CD4-positive, alpha-beta T cell treated with Interleukin-17A for 4 hours (primary cell): Measurements from ENCODE around the gene MED31.
"Not testable (repeated sequence)": the region's sequence is repeated elsewhere in the genome, so short reads cannot be mapped to it uniquely, and the experiment has no call there.

ENCODE experiments used
- DNase-seq: peaks from one replicate; pipeline ENCODE4 v3.0.0-alpha.2; 2020; ENCODE audit warnings: mixed read lengths

Gene MED31

DNA sequence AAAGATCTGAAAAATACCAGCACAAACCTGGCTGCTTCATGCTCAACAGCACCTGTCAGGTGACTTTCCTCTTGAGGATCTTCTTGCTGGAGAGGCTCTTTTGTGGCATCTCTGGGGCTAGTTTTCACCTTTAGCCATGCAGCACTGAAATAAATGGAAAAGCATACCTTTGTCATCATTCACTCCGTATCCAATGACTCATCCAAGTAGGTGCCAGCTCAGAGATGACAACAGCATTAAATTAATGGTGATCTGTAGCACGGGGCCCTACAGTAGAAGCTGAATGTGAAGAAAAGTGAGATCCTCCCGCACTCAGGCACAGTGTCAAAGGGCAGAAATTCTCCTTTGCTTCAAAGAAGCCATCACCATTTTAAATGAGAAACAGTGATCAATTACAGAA is 43.1 kb downstream of the MED31 start:
- no peak for DNase-seq

- DNase-seq, result no peak
Measured at GRCh38 chr17:6605142-6605541, 46.3 kb downstream of the MED31 start.

DNA sequence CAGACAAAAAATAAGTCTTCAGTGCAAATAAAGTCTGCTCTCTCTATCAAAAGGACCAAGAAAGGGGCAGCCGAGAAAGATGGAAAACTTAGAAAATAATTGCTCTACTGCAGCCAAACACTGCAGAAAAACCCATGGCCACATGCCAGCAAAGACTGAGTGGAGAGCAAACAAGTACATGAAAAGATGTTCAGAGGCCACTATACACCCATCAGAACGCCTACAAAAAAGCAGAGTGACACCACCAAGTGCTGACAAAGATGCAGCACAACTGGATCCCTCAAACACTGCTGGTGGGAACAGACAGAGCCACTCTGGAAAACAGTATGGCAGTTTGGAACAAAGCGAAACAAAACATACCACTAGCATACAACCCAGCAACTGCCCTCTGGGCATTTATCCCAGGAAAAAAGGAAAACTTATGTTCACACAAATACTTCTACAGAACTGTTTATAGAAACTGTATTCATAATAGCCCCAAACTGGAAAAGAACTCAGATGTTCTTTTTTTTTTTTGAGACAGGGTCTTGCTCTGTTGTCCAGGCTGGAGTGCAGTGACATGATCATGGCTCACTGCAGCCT is 47.6 kb downstream of the MED31 start:
- DNase-seq, result no peak

DNA sequence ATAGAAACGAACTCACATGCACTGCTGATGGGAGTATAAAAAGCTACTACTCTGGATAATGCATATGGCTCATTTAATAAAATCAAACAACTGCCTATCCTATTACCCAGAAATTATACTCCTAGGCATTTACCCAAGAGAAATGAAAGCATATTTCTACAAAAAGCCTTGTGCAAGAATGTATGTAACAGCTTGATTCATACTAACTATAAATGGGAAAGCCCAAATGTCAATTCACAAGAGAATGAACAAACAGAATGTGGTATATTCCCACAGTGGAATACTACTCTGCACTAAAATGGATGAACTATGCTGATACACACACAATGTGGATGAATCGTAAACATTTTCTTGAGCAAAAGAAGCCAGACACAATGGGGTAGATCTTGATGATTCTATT is 49.3 kb downstream of the MED31 start:
- no peak for DNase-seq

DNA sequence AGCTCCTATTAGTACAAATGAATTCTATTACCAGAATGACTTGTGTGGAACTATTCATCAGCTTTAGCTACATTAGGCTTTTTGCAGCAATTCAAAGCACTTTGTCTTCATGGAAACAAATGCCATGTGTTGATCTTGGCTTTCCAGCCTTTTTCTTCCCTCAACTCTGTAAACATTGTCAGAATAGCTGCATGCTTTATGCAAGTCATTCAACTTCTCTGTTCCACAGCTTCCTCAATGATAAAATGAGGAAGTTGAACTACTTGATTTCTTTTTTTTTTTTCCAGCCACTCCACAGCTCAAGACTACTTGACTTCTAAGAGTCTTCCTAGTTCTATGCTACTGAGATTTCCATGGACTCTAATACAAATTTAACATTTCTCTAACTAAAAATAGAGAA is 52.0 kb downstream of the MED31 start:
- no peak for DNase-seq

GRCh38 chr17:6597727-6598126 is 53.7 kb downstream of the MED31 start:
- DNase-seq, result no peak

DNA sequence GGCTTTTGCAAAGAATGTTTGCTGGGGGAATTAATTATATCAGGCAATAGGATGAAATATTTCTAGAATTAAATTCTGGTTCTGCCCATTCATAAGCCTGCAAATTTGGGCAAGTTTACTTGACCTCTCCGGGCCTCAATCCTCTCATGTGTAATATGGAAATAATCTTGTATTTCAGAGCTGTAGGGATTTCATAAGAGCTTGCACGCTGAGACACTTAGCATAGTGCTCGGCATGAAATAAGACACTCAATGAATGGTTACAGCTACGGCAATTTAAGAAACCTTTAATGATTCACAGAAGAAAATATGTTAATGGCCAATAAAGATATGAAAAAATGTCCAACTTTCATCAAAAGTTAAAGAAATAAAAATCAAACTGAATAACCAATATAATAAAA is 54.5 kb downstream of the MED31 start:
- DNase-seq, result no peak

GRCh38 chr17:6596511-6596910 is 54.9 kb downstream of the MED31 start:
- DNase-seq, result no peak

GRCh38 chr17:6596081-6596480 is 55.3 kb downstream of the MED31 start:
- no peak for DNase-seq

GRCh38 chr17:6593371-6593770 is 58.0 kb downstream of the MED31 start:
- not testable (repeated sequence) for DNase-seq
